GM12878 (cell line): ENCODE data around the gene DTNBP1.

Source experiments
- ESRRA ChIP-seq: IDR thresholded peaks from 2 replicates; pipeline ENCODE4 v1.6.1; 2012; ENCODE audit warnings: mild to moderate bottlenecking, low read length, improper control_type of control experiment
- FOXK2 ChIP-seq: fragments of 450-650 bp; IDR thresholded peaks from 2 replicates; pipeline ENCODE4 v1.6.1; 2017; ENCODE audit warnings: mild to moderate bottlenecking, moderate library complexity
- NRF1 ChIP-seq: conservative IDR thresholded peaks from 2 replicates; pipeline ENCODE4 v1.6.1; 2011; ENCODE audit warnings: mild to moderate bottlenecking, low read depth, low read length, improper control_type of control experiment
- POLR2AphosphoS5 ChIP-seq: IDR thresholded peaks from 2 replicates; pipeline ENCODE4 v1.6.1; 2011; ENCODE audit warnings: mild to moderate bottlenecking, low read length, inconsistent platforms
- RAD51 ChIP-seq: fragments of 450-650 bp; IDR thresholded peaks from 2 replicates; pipeline ENCODE4 v1.6.1; 2016; ENCODE audit warnings: moderate library complexity, mild to moderate bottlenecking, inconsistent platforms
- SMAD1 ChIP-seq: fragments of 450-650 bp; IDR thresholded peaks from 2 replicates; pipeline ENCODE4 v1.6.1; 2018; ENCODE audit warnings: mild to moderate bottlenecking, low read depth; ENCODE audit not compliant: partially characterized antibody
- ZNF217 ChIP-seq: fragments of 450-650 bp; IDR thresholded peaks from 2 replicates; pipeline ENCODE4 v1.6.1; 2017; ENCODE audit warnings: antibody characterized with exemption, mild to moderate bottlenecking
- ZNF384 ChIP-seq: IDR thresholded peaks from 2 replicates; pipeline ENCODE4 v1.6.1; 2012; ENCODE audit warnings: low read depth, mild to moderate bottlenecking, low read length, improper control_type of control experiment, borderline replicate concordance
- TF ChIP-seq, protein P1 (sequence below), 3 experiments: IDR thresholded peaks in 2 of 3; conservative IDR thresholded peaks in 1 of 3; 2 replicates each; pipeline ENCODE4 v1.5.1; 2011; ENCODE audit warnings: low read depth in 3 of 3, low read length in 3 of 3, mild to moderate bottlenecking in 3 of 3, control low read depth in 2 of 3, moderate library complexity in 2 of 3, inconsistent platforms in 1 of 3, mixed read lengths in 1 of 3; ENCODE audit not compliant: control insufficient read depth in 2 of 3, insufficient read depth in 1 of 3; ENCODE audit errors: extremely low read depth in 1 of 3

DNA sequence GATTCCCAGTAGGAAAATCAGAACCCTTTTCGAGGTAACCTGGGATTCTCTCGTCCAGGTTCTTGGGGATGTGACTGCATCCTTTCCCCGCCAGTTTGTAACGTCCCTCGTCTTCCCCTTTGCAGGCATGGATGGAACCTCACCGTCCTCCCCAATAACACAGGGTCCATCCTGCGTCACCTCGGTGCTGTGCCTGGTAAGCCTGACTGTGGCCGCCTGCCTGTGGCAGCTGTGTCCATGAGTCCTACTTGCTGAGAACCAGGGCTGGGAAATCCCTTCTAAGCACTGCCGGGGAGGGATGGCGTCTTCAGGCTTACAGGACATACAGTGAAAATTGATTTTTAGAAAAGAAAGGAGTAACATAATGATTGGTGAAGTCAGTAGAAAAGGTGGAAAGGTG lies 155.6 kb downstream of the DTNBP1 start:
- TF ChIP-seq SMAD1 (no peak), RAD51 (no peak), ZNF384 (no peak), POLR2AphosphoS5 (no peak), NRF1 (no peak), FOXK2 (no peak), ZNF217 (no peak), ESRRA (no peak)
- TF ChIP-seq, protein P1, sequence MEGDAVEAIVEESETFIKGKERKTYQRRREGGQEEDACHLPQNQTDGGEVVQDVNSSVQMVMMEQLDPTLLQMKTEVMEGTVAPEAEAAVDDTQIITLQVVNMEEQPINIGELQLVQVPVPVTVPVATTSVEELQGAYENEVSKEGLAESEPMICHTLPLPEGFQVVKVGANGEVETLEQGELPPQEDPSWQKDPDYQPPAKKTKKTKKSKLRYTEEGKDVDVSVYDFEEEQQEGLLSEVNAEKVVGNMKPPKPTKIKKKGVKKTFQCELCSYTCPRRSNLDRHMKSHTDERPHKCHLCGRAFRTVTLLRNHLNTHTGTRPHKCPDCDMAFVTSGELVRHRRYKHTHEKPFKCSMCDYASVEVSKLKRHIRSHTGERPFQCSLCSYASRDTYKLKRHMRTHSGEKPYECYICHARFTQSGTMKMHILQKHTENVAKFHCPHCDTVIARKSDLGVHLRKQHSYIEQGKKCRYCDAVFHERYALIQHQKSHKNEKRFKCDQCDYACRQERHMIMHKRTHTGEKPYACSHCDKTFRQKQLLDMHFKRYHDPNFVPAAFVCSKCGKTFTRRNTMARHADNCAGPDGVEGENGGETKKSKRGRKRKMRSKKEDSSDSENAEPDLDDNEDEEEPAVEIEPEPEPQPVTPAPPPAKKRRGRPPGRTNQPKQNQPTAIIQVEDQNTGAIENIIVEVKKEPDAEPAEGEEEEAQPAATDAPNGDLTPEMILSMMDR (IDR thresholded peaks at IDR 0.05 in 2 of 3, conservative IDR thresholded peaks at IDR 0.05 in 1 of 3; ENCODE audit: control insufficient read depth in 2 of 3, extremely low read depth in 1 of 3, insufficient read depth in 1 of 3, low read depth in 3 of 3, low read length in 3 of 3), result no peak
